Caco-2 (cell line): ENCODE results near the gene GPC5. TPM values are rescaled to one million over a fixed set of nuclear protein-coding genes. Genes with fewer than 3 reads are reported as not detected.

Source experiments
- BruUV-seq: library from RNA; stranded (reverse); fragments of 400-500 nt; replicated peaks from 2 replicates; lab custom pipeline; 2021; lab: Mats Ljungman, UMichigan
- CTCF ChIA-PET: fragments of 300-600 bp; sonication (Branson Sonifier 250); formaldehyde crosslinking; loops from one replicate; lab custom pipeline; 2022; ENCODE audit warnings: antibody characterized with exemption; lab: Charles Lee
- POLR2A ChIA-PET: fragments of 300-600 bp; sonication (Branson Sonifier 250); formaldehyde crosslinking; loops from one replicate; lab custom pipeline; 2022; ENCODE audit warnings: antibody characterized with exemption; lab: Charles Lee
- DNase-seq, 2 experiments: peaks; one replicate each; pipeline versions ENCODE4 v3.0.0 to v3.0.0-alpha.2; 2020 to 2022
- H3K27me3 ChIP-seq: replicated peaks from 2 replicates; pipeline ENCODE4 v1.6.0; 2011; ENCODE audit warnings: low read length; ENCODE audit not compliant: control insufficient read depth, insufficient read depth
- H3K36me3 ChIP-seq: 2 replicates; pipeline ENCODE4 v1.5.1; 2011; ENCODE audit warnings: low read length; ENCODE audit not compliant: control insufficient read depth, insufficient read depth
- H3K4me1 ChIP-seq: fragments of 250-450 bp; sonication (Bioruptor Pico); 2 replicates; pipeline ENCODE4 v1.5.1; 2020; ENCODE audit warnings: mild to moderate bottlenecking
- H3K4me3 ChIP-seq: 2 replicates; pipeline ENCODE4 v1.5.1; 2011; ENCODE audit warnings: low read depth, mild to moderate bottlenecking, control low read depth, low read length
- H3K9me3 ChIP-seq: fragments of 250-450 bp; sonication (Bioruptor Pico); 2 replicates; pipeline ENCODE4 v1.5.1; 2020; ENCODE audit warnings: mild to moderate bottlenecking, moderate library complexity
- H3K27ac Mint-ChIP-seq: one replicate; pipeline ENCODE4 v1.8.0; 2022; ENCODE audit warnings: mixed read lengths; ENCODE audit not compliant: unreplicated experiment
- H3K27me3 Mint-ChIP-seq: one replicate; pipeline ENCODE4 v1.8.0; 2022; ENCODE audit warnings: mixed read lengths; ENCODE audit not compliant: insufficient read depth, unreplicated experiment
- H3K36me3 Mint-ChIP-seq: one replicate; pipeline ENCODE4 v1.8.0; 2022; ENCODE audit warnings: mild to moderate bottlenecking, mixed read lengths; ENCODE audit not compliant: insufficient read depth, unreplicated experiment
- H3K4me1 Mint-ChIP-seq: one replicate; pipeline ENCODE4 v1.8.0; 2022; ENCODE audit warnings: low read depth, mixed read lengths; ENCODE audit not compliant: unreplicated experiment
- H3K4me3 Mint-ChIP-seq: one replicate; pipeline ENCODE4 v1.8.0; 2022; ENCODE audit warnings: mild to moderate bottlenecking, moderate library complexity, mixed read lengths; ENCODE audit not compliant: unreplicated experiment
- H3K9me3 Mint-ChIP-seq: one replicate; pipeline ENCODE4 v1.8.0; 2022; ENCODE audit warnings: mixed read lengths; ENCODE audit not compliant: unreplicated experiment
- CTCF ChIP-seq, 2 experiments: fragments of 200-600 bp in 1 of 2; IDR thresholded peaks; 1 replicate in 1 of 2; 2 replicates in 1 of 2; pipeline versions ENCODE4 v1.5.1 to v1.8.0; 2011 to 2022; ENCODE audit warnings: antibody characterized with exemption in 1 of 2, control low read depth in 1 of 2, inconsistent platforms in 1 of 2, low read depth in 1 of 2, low read length in 1 of 2, mild to moderate bottlenecking in 1 of 2, moderate library complexity in 1 of 2; ENCODE audit not compliant: insufficient read depth in 1 of 2, severe bottlenecking in 1 of 2, unreplicated experiment in 1 of 2
- intact Hi-C: fragments of 100-400 bp; cut with micrococcal nuclease; formaldehyde crosslinking; loops from one replicate; pipeline ENCODE4 v1.10.0; 2022; ENCODE audit not compliant: unreplicated experiment
- total RNA-seq: library from RNA; stranded (reverse); gene quantifications from 2 replicates; pipeline ENCODE4 v1.2.3, GENCODE V29; 2022

GPC5 gene
- total RNA-seq, 1 experiment from 2014 or later: 4.1 TPM

DNA sequence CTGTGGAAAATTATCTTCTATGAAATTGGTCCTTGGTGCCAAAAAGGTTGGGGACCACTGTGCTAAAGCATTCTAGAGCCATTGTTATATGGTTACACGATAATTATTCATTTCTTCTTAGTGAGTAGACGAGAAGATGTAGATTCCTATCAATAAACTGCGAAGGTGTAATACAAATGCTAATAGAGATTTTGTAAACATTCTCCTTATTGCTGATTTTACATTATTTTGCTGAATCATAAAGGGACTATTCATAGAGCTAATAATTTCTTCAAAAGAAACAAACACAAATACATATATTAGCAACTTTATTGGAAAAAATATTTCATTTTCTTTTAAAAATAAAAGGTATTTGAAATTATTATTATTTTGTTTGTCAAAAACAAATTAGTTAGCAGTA, 1005.2 kb downstream of the GPC5 start:
- BruUV-seq: no TSS peak

DNA sequence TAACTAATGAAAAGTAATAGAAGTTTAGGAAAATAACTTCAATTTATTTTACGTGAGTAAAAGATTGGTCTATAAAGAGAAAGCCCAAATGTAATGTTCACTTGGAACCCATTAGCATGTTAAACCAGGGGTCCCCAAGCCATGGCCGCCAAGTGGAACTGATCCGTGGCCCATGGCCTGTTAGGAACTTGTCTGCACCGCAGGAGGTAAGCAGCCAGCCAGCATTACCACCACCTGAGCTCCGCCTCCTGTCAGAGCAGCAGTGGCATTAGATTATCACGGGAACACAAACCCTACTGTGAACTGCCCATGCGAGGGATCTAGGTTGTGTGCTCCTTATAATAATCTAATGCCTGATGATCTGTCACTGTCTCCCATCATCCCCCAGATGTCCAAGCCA, 1009.4 kb downstream of the GPC5 start:
- ChIA-PET CTCF (no interaction called here), POLR2A (no interaction called here)
- H3K9me3 Mint-ChIP-seq: no peaks in the 10 kb centered on the region
- TF ChIP-seq CTCF (IDR thresholded peaks at IDR 0.05; ENCODE audit: insufficient read depth in 1 of 2, low read depth in 1 of 2, low read length in 1 of 2, severe bottlenecking in 1 of 2, unreplicated experiment in 1 of 2): no peak
- H3K27ac Mint-ChIP-seq: no peak overlapping the region
- Histone ChIP-seq H3K27me3 (no peaks in the 10 kb centered on the region), H3K4me1 (no peaks in the 10 kb centered on the region; the same call in 1 of the 2 replicates), H3K9me3 (0 out of 2 replicates have a peak, but pooled peaks cover 5% of the 10 kb centered on the region), H3K36me3 (no peaks in the 10 kb centered on the region), H3K4me3 (no peak overlapping the region)
- no peaks in the 10 kb centered on the region for H3K27me3 Mint-ChIP-seq
- no TSS peak for BruUV-seq
- H3K4me3 Mint-ChIP-seq: no peak overlapping the region
- peaks cover 3% of the 10 kb centered on the region for H3K4me1 Mint-ChIP-seq
- H3K36me3 Mint-ChIP-seq: no peaks in the 10 kb centered on the region
- intact Hi-C loops: no loop called here
- DNase-seq: no peak

More for the DNA sequence above, 1005.2 kb downstream of the GPC5 start:
- intact Hi-C loops: no loop called here
- H3K36me3 Mint-ChIP-seq: no peaks in the 10 kb centered on the region
- H3K27ac Mint-ChIP-seq: no peak overlapping the region
- no peaks in the 10 kb centered on the region for H3K9me3 Mint-ChIP-seq
- DNase-seq: no peak
- no peaks in the 10 kb centered on the region for H3K4me1 Mint-ChIP-seq
- TF ChIP-seq CTCF (IDR thresholded peaks at IDR 0.05; ENCODE audit: insufficient read depth in 1 of 2, low read depth in 1 of 2, low read length in 1 of 2, severe bottlenecking in 1 of 2, unreplicated experiment in 1 of 2): no peak
- H3K27me3 ChIP-seq: no peaks in the 10 kb centered on the region
- H3K9me3 ChIP-seq: no peaks in the 10 kb centered on the region
- H3K4me3 ChIP-seq: no peak overlapping the region
- ChIA-PET POLR2A (no interaction called here), CTCF (no interaction called here)
- no peaks in the 10 kb centered on the region for H3K36me3 ChIP-seq
- no peaks in the 10 kb centered on the region for H3K4me1 ChIP-seq
- no peaks in the 10 kb centered on the region for H3K27me3 Mint-ChIP-seq
- no peak overlapping the region for H3K4me3 Mint-ChIP-seq

GRCh38 chr13:92412481-92412880, 1014.1 kb downstream of the GPC5 start:
- H3K27me3 Mint-ChIP-seq: no peaks in the 10 kb centered on the region
- no TSS peak for BruUV-seq

More at GRCh38 chr13:92412481-92412880, 1014.1 kb downstream of the GPC5 start:
- ChIA-PET POLR2A (no interaction called here), CTCF (no interaction called here)
- peaks cover 17% of the 10 kb centered on the region for H3K4me1 ChIP-seq
- H3K36me3 Mint-ChIP-seq: no peaks in the 10 kb centered on the region
- intact Hi-C loops: no loop called here
- H3K9me3 ChIP-seq: 0 out of 2 replicates have a peak, but pooled peaks cover 5% of the 10 kb centered on the region
- DNase-seq: no peak
- H3K4me3 ChIP-seq: no peak overlapping the region
- no peak for TF ChIP-seq CTCF (IDR thresholded peaks at IDR 0.05; ENCODE audit: insufficient read depth in 1 of 2, low read depth in 1 of 2, low read length in 1 of 2, severe bottlenecking in 1 of 2, unreplicated experiment in 1 of 2)
- no peak overlapping the region for H3K4me3 Mint-ChIP-seq
- H3K27ac Mint-ChIP-seq: no peak overlapping the region
- no peaks in the 10 kb centered on the region for H3K36me3 ChIP-seq
- peaks cover 33% of the 10 kb centered on the region for H3K4me1 Mint-ChIP-seq
- H3K27me3 ChIP-seq: no peaks in the 10 kb centered on the region
- peaks cover 22% of the 10 kb centered on the region for H3K9me3 Mint-ChIP-seq
